PC-3 (cell line): Measurements from ENCODE around the gene ATXN1L.

Source experiments
- EZH2 ChIP-seq: fragments of 300-600 bp; sonication (generic); IDR thresholded peaks from one replicate; pipeline ENCODE4 v1.6.1; 2017; ENCODE audit warnings: antibody characterized with exemption, mild to moderate bottlenecking, low read length; ENCODE audit not compliant: unreplicated experiment
- EZH2phosphoT487 ChIP-seq: fragments of 300-600 bp; sonication (generic); IDR thresholded peaks from 2 replicates; pipeline ENCODE4 v1.6.1; 2018; ENCODE audit warnings: mild to moderate bottlenecking, antibody characterized with exemption, low read length, borderline replicate concordance
- TF ChIP-seq, protein P1 (sequence below): fragments of 300-600 bp; sonication (generic); conservative IDR thresholded peaks from 2 replicates; pipeline ENCODE4 v1.5.1; 2017; ENCODE audit warnings: antibody characterized with exemption, low read depth, mild to moderate bottlenecking, low read length

- TF ChIP-seq, protein P1, sequence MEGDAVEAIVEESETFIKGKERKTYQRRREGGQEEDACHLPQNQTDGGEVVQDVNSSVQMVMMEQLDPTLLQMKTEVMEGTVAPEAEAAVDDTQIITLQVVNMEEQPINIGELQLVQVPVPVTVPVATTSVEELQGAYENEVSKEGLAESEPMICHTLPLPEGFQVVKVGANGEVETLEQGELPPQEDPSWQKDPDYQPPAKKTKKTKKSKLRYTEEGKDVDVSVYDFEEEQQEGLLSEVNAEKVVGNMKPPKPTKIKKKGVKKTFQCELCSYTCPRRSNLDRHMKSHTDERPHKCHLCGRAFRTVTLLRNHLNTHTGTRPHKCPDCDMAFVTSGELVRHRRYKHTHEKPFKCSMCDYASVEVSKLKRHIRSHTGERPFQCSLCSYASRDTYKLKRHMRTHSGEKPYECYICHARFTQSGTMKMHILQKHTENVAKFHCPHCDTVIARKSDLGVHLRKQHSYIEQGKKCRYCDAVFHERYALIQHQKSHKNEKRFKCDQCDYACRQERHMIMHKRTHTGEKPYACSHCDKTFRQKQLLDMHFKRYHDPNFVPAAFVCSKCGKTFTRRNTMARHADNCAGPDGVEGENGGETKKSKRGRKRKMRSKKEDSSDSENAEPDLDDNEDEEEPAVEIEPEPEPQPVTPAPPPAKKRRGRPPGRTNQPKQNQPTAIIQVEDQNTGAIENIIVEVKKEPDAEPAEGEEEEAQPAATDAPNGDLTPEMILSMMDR: no peak
- TF ChIP-seq EZH2 (no peak), EZH2phosphoT487 (no peak)
These were observed 50.0 kb downstream of the ATXN1L start for GRCh38 chr16:71895679-71896365.
